ENCODE measurements around the gene AEBP1. TPM values are rescaled to one million over a fixed set of nuclear protein-coding genes. Genes with fewer than 3 reads are reported as not detected.

The AEBP1 gene
- total RNA-seq, 8 experiments from 2014 or later, result 3.2 to 60.3 (median 16.5) TPM

GRCh38 chr7:44082541-44083207 is 21.5 kb upstream of the AEBP1 start:
- H3K27ac ChIP-seq, result no peak overlapping the region
- H3K4me1 ChIP-seq (replicated peaks in 1 of 2), result peaks cover 4 to 7% of the 10 kb centered on the region in 2 donors
- WGBS, 10 experiments, result 0 to 33% (median 4%) methylated on average over 1 to 14 of the region's 54 CpGs; no CpG with 5 or more reads in 1 of the 10 experiments
- peak overlapping the region; percentile 48 to 91 (median 74) for H3K4me3 ChIP-seq
- peak; percentile 93 to 97 (median 94) for ATAC-seq (replicated peaks in 6 of 8)
- in situ Hi-C loops (cut with MboI; ENCODE audit: low pct_unique_long_range_greater_than_20kb in 2 of 9, low sequenced_read_pairs in 9 of 9, unreplicated experiment in 9 of 9), result no loop called here

- WGBS, 10 experiments, result 80 to 100% (median 100%) methylated on average over 1 to 2 of the region's 3 CpGs; no CpG with 5 or more reads in 5 of the 10 experiments
- in situ Hi-C loops (cut with MboI; ENCODE audit: low pct_unique_long_range_greater_than_20kb in 2 of 9, low sequenced_read_pairs in 9 of 9, unreplicated experiment in 9 of 9), result no loop called here
These were observed 20.3 kb upstream of the AEBP1 start for GRCh38 chr7:44083796-44084195.

GRCh38 chr7:44084701-44085100 is 19.4 kb upstream of the AEBP1 start:
- in situ Hi-C loops (cut with MboI; ENCODE audit: low pct_unique_long_range_greater_than_20kb in 2 of 9, low sequenced_read_pairs in 9 of 9, unreplicated experiment in 9 of 9), result no loop called here
- Histone ChIP-seq H3K4me1 (replicated peaks in 1 of 2) (peaks cover 4 to 7% of the 10 kb centered on the region in 2 donors), H3K4me3 (no peak overlapping the region), H3K27ac (no peak overlapping the region)
- 18 to 90% (median 70%) methylated on average over 2 to 4 of the region's 4 CpGs; no CpG with 5 or more reads in 2 of the 10 experiments for WGBS, 10 experiments
- ATAC-seq (replicated peaks in 6 of 8), result no peak

More at GRCh38 chr7:44083796-44084195, 20.3 kb upstream of the AEBP1 start:
- no peak for ATAC-seq (replicated peaks in 6 of 8)
- Histone ChIP-seq H3K4me3 (no peak overlapping the region), H3K27ac (no peak overlapping the region), H3K4me1 (replicated peaks in 1 of 2) (peaks cover 4 to 7% of the 10 kb centered on the region in 2 donors)

- H3K4me3 ChIP-seq, result no peak overlapping the region
- H3K4me1 ChIP-seq (replicated peaks in 1 of 2), result peaks cover 4 to 7% of the 10 kb centered on the region in 2 donors
- no peak overlapping the region for H3K27ac ChIP-seq
- WGBS, 10 experiments, result 50 to 90% methylated on average over 2 of the region's 3 CpGs; no CpG with 5 or more reads in 8 of the 10 experiments
- in situ Hi-C loops (cut with MboI; ENCODE audit: low pct_unique_long_range_greater_than_20kb in 2 of 9, low sequenced_read_pairs in 9 of 9, unreplicated experiment in 9 of 9), result no loop called here
- ATAC-seq (replicated peaks in 6 of 8), result no peak
These were observed 18.6 kb upstream of the AEBP1 start for GRCh38 chr7:44085546-44085945.

GRCh38 chr7:44086627-44087026 is 17.5 kb upstream of the AEBP1 start:
- H3K27ac ChIP-seq, result no peak overlapping the region
- 80 to 100% (median 92%) methylated on average over 1 to 3 of the region's 3 CpGs; no CpG with 5 or more reads in 5 of the 10 experiments for whole genome bisulfite sequencing, 10 experiments
- H3K4me1 ChIP-seq (replicated peaks in 1 of 2), result peaks cover 0 to 1% of the 10 kb centered on the region in 2 donors
- no peak overlapping the region for H3K4me3 ChIP-seq
- ATAC-seq (replicated peaks in 6 of 8), result no peak
- in situ Hi-C loops (cut with MboI; ENCODE audit: low pct_unique_long_range_greater_than_20kb in 2 of 9, low sequenced_read_pairs in 9 of 9, unreplicated experiment in 9 of 9), result no loop called here

- no peak overlapping the region for H3K4me3 ChIP-seq
- H3K27ac ChIP-seq, result no peak overlapping the region
- 0 to 83% (median 45%) methylated on average over 1 to 8 of the region's 20 CpGs; no CpG with 5 or more reads in 4 of the 10 experiments for WGBS, 10 experiments
- H3K4me1 ChIP-seq (replicated peaks in 1 of 2), result no peaks in the 10 kb centered on the region
- in situ Hi-C loops (cut with MboI; ENCODE audit: low pct_unique_long_range_greater_than_20kb in 2 of 9, low sequenced_read_pairs in 9 of 9, unreplicated experiment in 9 of 9), result no loop called here
- peak in 7 of 8 experiments; percentile 41 to 95 (median 81) for ATAC-seq (replicated peaks in 6 of 8)
These were observed 16.0 kb upstream of the AEBP1 start for GRCh38 chr7:44087911-44088838.

- no peaks in the 10 kb centered on the region for H3K4me1 ChIP-seq (replicated peaks in 1 of 2)
- in situ Hi-C loops (cut with MboI; ENCODE audit: low pct_unique_long_range_greater_than_20kb in 2 of 9, low sequenced_read_pairs in 9 of 9, unreplicated experiment in 9 of 9), result no loop called here
- no peak overlapping the region for H3K27ac ChIP-seq
- no peak for ATAC-seq (replicated peaks in 6 of 8)
- 17 to 87% (median 74%) methylated on average over 1 to 5 of the region's 6 CpGs; no CpG with 5 or more reads in 3 of the 10 experiments for WGBS, 10 experiments
- H3K4me3 ChIP-seq, result no peak overlapping the region
These were observed 11.0 kb upstream of the AEBP1 start for GRCh38 chr7:44093102-44093641.

GRCh38 chr7:44094365-44094764 is 9.8 kb upstream of the AEBP1 start:
- Histone ChIP-seq H3K27ac (no peak overlapping the region), H3K4me3 (no peak overlapping the region), H3K4me1 (replicated peaks in 1 of 2) (no peaks in the 10 kb centered on the region)
- no peak for ATAC-seq (replicated peaks in 6 of 8)
- WGBS, 10 experiments, result 0 to 83% (median 67%) methylated on average over 1 to 2 of the region's 2 CpGs; no CpG with 5 or more reads in 4 of the 10 experiments
- in situ Hi-C loops (cut with MboI; ENCODE audit: low pct_unique_long_range_greater_than_20kb in 2 of 9, low sequenced_read_pairs in 9 of 9, unreplicated experiment in 9 of 9), result no loop called here

- 0 to 80% (median 40%) methylated on average over 1 to 2 of the region's 2 CpGs; no CpG with 5 or more reads in 3 of the 10 experiments for WGBS, 10 experiments
- peak in 1 of 8 experiments; percentile 72 for ATAC-seq (replicated peaks in 6 of 8)
- in situ Hi-C loops (cut with MboI; ENCODE audit: low pct_unique_long_range_greater_than_20kb in 2 of 9, low sequenced_read_pairs in 9 of 9, unreplicated experiment in 9 of 9), result no loop called here
- Histone ChIP-seq H3K4me1 (replicated peaks in 1 of 2) (no peaks in the 10 kb centered on the region), H3K4me3 (no peak overlapping the region), H3K27ac (no peak overlapping the region)
These were observed 9.1 kb upstream of the AEBP1 start for GRCh38 chr7:44094883-44095592.

- H3K27ac ChIP-seq, result no peak overlapping the region
- ATAC-seq (replicated peaks in 6 of 8), result no peak
- H3K4me1 ChIP-seq (replicated peaks in 1 of 2), result peaks cover 3 to 4% of the 10 kb centered on the region in 2 donors
- no peak overlapping the region for H3K4me3 ChIP-seq
- no CpG with 5 or more reads among the region's 3 CpGs for WGBS, 10 experiments
- in situ Hi-C loops (cut with MboI; ENCODE audit: low pct_unique_long_range_greater_than_20kb in 2 of 9, low sequenced_read_pairs in 9 of 9, unreplicated experiment in 9 of 9), result no loop called here
These were observed 8.4 kb upstream of the AEBP1 start for GRCh38 chr7:44095781-44096180.

- in situ Hi-C loops (cut with MboI; ENCODE audit: low pct_unique_long_range_greater_than_20kb in 2 of 9, low sequenced_read_pairs in 9 of 9, unreplicated experiment in 9 of 9), result no loop called here
- 0 to 80% (median 79%) methylated on average over 1 to 4 of the region's 8 CpGs; no CpG with 5 or more reads in 5 of the 10 experiments for WGBS, 10 experiments
These were observed 7.7 kb upstream of the AEBP1 start for GRCh38 chr7:44096326-44096881.

More at GRCh38 chr7:44096326-44096881, 7.7 kb upstream of the AEBP1 start:
- Histone ChIP-seq H3K27ac (no peak overlapping the region), H3K4me1 (replicated peaks in 1 of 2) (peaks cover 4% of the 10 kb centered on the region in 2 donors), H3K4me3 (no peak overlapping the region)
- ATAC-seq (replicated peaks in 6 of 8), result peak in 1 of 8 experiments; percentile 7
